ENCODE measurements around the gene RAP2B.
"Not testable (repeated sequence)": the region's sequence is repeated elsewhere in the genome, so short reads cannot be mapped to it uniquely, and the experiment has no call there.

Gene RAP2B

GRCh38 chr3:153176197-153176596, 14.2 kb downstream of the RAP2B start:
- no peak for TF ChIP-seq CTCF (IDR thresholded peaks at IDR 0.05; ENCODE audit: insufficient read depth, missing control alignments)
- no peak for FAIRE-seq
- DNase-seq (ENCODE audit: insufficient read length, low spot score): no peak

- no peak for TF ChIP-seq CTCF (IDR thresholded peaks at IDR 0.05; ENCODE audit: insufficient read depth, missing control alignments)
- no peak for FAIRE-seq
- no peak for DNase-seq (ENCODE audit: insufficient read length, low spot score)
Measured at GRCh38 chr3:153180860-153181372, 18.9 kb downstream of the RAP2B start.

- FAIRE-seq: peak; percentile 68
- no peak for TF ChIP-seq CTCF (IDR thresholded peaks at IDR 0.05; ENCODE audit: insufficient read depth, missing control alignments)
- DNase-seq (ENCODE audit: insufficient read length, low spot score): no peak
Measured at GRCh38 chr3:153182501-153183293, 20.7 kb downstream of the RAP2B start.

- DNase-seq (ENCODE audit: insufficient read length, low spot score) (no peak), FAIRE-seq (no peak)
- TF ChIP-seq CTCF (IDR thresholded peaks at IDR 0.05; ENCODE audit: insufficient read depth, missing control alignments): no peak
Measured at GRCh38 chr3:153190923-153191322, 28.9 kb downstream of the RAP2B start.

GRCh38 chr3:153192327-153192726, 30.3 kb downstream of the RAP2B start:
- no peak for FAIRE-seq
- TF ChIP-seq CTCF (IDR thresholded peaks at IDR 0.05; ENCODE audit: insufficient read depth, missing control alignments): no peak
- no peak for DNase-seq (ENCODE audit: insufficient read length, low spot score)

GRCh38 chr3:153193786-153194476, 31.9 kb downstream of the RAP2B start:
- not testable (repeated sequence) for FAIRE-seq; DNase-seq (ENCODE audit: insufficient read length, low spot score)

GRCh38 chr3:153195349-153195879, 33.4 kb downstream of the RAP2B start:
- no peak for DNase-seq (ENCODE audit: insufficient read length, low spot score)
- no peak for FAIRE-seq
- TF ChIP-seq CTCF (IDR thresholded peaks at IDR 0.05; ENCODE audit: insufficient read depth, missing control alignments): no peak
